Measurements from ENCODE around the gene KRTAP4-8.

- TF ChIP-seq, protein P1, sequence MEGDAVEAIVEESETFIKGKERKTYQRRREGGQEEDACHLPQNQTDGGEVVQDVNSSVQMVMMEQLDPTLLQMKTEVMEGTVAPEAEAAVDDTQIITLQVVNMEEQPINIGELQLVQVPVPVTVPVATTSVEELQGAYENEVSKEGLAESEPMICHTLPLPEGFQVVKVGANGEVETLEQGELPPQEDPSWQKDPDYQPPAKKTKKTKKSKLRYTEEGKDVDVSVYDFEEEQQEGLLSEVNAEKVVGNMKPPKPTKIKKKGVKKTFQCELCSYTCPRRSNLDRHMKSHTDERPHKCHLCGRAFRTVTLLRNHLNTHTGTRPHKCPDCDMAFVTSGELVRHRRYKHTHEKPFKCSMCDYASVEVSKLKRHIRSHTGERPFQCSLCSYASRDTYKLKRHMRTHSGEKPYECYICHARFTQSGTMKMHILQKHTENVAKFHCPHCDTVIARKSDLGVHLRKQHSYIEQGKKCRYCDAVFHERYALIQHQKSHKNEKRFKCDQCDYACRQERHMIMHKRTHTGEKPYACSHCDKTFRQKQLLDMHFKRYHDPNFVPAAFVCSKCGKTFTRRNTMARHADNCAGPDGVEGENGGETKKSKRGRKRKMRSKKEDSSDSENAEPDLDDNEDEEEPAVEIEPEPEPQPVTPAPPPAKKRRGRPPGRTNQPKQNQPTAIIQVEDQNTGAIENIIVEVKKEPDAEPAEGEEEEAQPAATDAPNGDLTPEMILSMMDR (IDR thresholded peaks at IDR 0.05; ENCODE audit: borderline replicate concordance, extremely low read depth, low read length, poor library complexity, severe bottlenecking), result no peak
- no peak for TF ChIP-seq EZH2 (IDR thresholded peaks at IDR 0.05; ENCODE audit: borderline replicate concordance, low read depth, low read length, severe bottlenecking)
These were observed 15.3 kb downstream of the KRTAP4-8 start for GRCh38 chr17:41082626-41083025.
